Hindlimb muscle (tissue), 1 donor: ENCODE data around the gene PPP1R12C. TPM values are rescaled to one million over a fixed set of nuclear protein-coding genes. Genes with fewer than 3 reads are reported as not detected.

ENCODE experiments used
- DNase-seq: peaks from one replicate; pipeline ENCODE4 v3.0.0-alpha.2; 2013
- polyA plus RNA-seq: library from polyadenylated mRNA; unstranded; fragments of 120-200 nt; gene quantifications from one replicate; pipeline ENCODE4 v1.2.1, GENCODE V29; 2013; ENCODE audit not compliant: insufficient read length

Gene PPP1R12C
- polyA plus RNA-seq, 1 donor, result 74.0 TPM

DNA sequence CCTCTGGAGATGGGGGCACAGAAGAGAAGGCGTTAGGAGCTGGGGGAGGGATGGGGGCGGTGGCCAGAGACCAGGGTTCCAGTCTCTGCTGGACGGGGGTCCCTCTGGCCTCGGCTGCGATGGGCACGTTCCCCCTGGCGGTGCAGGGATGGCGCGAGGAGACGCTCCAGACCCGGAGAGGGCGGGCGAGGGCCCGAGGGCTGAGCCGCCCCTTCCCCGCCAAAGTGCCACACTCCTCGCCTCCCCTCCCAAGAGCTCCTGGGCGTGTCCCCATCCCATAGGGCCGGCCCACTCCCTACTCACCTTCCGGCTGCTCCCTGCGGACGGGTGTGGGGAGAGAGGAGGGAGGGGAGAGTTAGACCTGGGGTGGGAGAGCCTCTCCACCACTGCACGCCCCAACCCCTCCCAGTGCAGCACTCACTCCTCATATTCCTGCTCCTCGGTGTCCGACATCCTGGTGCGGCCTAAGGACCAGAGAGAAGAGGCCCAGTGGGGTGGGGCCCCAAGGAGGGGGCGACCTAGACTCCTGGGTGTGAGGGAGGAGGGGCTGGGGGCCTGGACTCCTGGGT lies 29.4 kb upstream of the PPP1R12C start:
- no peak for DNase-seq

DNA sequence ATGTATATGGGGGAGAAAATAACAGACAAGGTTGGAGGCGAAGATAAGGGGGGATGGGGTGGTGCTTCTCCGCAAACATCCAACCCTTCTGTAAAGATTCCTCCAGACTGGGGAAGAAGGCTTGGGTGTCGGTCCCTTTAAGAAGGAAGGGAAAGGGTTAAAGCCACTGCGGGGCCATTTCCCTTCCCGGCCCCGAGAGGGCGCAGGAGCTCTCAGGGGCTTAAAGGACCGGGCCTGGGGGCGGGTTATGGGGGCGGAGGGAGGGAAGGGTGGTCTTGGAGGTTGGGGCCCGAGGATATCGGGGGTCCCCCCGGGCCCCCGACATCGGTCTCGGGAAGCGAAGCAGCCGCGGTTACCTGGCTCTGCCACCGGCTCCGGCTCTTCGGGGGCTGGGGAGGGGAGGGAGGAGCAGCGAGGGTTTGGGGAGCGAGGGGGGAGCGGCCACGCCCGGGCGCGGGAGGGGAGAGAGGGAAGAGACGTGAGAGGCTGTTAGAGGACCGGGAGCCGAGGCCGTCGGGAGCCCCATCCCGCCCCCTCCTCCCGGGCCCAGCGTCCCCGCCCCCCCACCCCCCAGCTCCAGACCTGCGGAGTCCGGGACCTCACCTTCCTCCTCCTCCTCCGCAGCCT lies 28.8 kb upstream of the PPP1R12C start:
- no peak for DNase-seq

DNA sequence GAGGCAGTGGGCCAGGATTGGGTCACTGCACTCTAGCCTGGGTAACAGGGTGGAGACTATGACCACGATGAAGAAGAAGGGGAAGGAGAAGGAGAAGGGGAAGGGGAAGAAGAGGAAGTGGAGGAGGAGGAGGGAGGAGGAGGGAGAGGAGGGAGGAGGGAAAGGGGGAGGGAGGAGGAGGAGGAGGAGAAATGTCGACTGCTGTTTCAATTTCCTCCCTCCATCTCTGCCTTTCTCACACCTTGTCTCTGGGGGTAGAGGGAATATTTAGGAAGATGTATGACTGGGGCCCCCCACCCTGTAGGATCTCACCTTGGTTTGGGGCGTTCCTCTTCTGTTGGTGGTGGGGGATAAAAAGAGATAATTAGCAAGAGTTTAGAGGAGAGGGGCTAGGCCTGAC lies 27.8 kb upstream of the PPP1R12C start:
- no peak for DNase-seq

DNA sequence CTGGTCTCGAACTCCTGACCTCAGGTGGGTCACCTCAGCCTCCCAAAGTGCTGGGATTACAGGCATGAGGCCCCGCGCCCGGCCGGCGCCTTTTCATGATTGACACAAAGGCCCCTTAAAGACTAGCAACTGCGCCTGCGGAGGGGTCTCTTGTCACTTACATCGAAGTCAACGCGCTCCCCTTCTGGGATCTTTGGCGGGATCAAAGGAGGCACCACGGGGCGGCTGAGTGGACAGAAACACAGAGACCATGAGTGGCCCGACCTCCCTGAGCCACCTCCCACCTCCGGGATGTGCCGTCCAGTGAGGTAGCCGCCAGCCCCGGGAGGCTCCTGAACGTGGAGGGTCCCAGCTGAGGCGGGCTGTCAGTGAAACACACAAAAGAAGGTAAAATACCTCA lies 24.3 kb upstream of the PPP1R12C start:
- no peak for DNase-seq

DNA sequence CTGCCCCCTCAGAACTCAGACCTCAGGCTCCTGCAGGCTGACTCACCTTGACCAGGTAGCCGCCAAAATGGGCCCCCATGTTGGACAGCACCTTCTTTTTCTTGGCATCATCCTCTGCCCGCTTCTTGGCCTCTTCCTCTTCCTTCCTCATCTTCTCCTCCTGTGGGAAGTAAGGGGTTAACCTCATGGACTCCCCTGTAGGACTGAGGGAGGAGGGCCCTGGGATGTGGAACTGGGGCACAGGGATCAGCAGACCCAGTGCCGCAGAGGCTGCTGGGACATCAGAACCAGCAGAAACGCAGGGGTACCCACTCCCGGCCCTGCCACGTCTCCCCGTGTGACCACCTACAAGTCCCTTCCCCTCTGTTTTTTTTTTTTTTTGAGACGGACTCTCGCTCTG lies 20.5 kb upstream of the PPP1R12C start:
- DNase-seq, result no peak

DNA sequence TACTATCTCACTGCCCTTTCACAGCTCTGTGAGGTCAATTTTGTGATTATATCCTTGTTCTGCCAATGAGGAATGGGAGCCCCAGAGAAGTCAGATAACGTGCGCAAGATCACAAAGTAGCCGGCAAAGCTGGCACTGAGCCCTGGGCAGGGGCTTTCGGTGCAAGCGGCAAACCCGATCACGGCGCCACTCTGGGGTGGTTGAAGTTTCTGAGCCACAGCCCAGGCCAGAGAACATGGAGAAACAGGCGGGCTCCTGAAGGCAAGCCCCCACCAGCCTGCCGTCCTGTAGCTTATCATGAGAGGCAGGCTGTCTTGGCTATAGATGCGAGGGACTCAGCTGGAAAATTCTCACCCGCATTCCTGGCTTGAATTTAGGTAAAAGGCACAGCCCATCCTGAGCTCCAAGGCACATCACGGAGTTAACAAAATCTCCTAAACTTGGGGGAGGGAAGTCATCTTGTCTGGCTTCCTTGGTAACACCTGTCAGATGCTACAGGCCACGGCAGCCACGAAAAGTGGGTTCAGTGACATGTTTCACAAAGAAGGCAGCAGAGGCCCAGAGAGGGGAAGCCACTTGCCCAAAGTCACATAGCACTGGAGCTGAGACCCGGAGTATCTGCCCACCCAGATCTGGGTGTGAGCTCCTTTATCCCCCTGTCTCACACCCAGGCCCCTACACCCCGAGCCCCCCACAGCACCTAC lies 19.1 kb upstream of the PPP1R12C start:
- no peak for DNase-seq

DNA sequence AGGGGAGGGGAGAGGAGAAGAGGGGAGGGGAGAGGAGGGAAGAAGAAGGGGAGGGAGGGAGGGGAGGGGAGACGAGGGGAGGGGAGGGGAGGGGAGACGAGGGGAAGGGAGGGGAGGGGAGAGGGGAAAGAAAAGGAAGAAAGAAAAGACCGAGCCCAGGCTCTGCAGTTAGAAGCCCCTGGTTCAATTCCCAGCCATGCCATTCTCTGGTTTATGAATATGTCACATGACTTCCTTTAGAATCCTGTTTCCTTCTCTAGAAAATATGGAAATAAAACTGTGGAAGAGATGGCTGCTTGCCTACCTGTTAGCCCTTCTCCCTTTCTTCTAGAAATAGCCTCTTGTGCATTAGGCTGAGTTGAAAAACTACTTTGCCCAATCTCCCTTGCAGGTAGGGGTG lies 17.3 kb upstream of the PPP1R12C start:
- no peak for DNase-seq

DNA sequence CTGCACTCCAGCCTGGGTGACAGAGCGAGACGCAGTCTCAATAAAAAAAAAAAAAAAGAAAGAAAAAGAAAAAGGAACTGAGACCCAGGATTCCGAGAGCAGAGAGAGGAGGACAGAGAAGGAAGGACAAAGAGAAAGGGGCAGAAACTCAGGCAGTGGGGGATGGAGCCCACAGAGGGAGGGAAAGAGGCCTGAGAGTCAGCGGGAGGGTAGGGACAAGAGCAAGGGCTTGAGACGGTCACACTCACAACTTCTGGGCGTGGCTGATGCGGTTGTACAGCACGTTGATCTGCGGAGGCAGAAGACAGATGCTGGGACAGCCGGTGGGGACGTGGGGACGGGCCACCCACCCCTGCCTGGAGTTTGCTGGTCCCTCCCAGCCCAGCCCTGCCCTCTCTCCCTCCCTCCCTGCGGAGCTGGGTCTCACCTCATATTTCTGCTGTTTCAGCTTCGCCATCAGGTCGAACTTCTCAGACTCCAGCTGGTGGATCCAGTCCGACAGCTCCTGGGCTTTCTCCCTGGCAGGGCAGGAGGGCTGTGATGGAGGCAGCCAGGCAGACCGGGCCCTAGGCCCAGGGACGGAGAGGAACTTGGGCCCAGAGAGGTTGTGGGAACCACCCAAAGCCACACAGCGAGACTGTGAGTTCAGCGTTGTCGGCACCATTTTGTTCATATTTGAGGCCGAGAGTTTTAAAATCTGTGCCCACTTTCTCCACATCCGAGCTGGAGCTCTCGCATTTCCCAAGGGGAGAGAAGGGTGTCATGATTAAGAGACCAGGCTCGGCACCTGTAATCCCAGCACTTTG lies 16.4 kb upstream of the PPP1R12C start:
- DNase-seq, result no peak

DNA sequence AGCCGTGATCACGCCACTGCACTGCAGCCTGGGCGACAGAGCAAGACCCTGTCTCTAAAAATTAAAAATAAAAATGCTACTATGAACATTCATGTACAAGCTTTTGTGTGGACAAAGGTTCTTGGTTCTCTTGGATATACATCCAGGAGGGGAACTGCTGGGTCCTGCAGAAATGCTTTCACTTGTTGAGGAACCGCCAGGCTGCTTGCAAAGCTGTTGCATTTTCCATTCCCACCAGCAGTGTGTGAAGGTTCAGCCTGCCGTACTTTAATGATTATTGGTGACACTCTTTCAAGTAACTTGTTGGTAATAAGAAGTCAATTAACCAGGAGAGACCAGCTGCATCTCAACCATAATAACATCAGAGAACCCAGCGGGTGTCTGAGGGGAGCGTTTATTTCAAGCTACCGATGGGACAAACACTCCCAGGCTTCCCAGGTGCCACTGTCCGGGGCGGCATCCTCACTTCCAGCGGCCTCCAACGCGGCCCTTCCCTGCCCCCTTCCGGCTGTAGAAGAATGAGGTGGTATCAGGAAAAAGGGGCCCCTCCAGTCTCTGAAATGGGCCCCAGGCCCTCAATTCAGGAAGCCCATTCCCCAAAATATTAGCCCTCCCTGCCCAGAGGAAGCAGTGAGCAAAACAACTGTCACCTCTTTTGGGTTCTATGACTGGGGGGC lies 15.2 kb upstream of the PPP1R12C start:
- no peak for DNase-seq

DNA sequence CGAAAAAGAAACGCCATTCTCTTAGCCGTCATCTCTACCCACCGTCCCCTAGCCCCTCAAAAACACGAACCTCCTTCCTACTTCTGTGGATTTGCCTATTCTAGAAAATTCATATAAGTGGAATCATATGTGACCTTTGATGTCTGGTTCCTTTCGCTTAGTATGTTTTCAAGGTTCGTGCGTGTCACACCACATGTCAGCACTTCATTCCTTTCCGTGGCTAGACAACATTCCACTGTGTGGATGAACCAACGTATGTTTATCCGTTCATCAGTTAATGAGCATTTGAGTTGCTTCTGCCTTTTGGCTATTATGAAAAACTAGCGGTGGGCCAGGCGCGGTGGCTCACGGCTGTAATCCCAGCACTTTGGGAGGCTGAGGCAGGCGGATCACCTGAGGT lies 14.0 kb upstream of the PPP1R12C start:
- no peak for DNase-seq

DNA sequence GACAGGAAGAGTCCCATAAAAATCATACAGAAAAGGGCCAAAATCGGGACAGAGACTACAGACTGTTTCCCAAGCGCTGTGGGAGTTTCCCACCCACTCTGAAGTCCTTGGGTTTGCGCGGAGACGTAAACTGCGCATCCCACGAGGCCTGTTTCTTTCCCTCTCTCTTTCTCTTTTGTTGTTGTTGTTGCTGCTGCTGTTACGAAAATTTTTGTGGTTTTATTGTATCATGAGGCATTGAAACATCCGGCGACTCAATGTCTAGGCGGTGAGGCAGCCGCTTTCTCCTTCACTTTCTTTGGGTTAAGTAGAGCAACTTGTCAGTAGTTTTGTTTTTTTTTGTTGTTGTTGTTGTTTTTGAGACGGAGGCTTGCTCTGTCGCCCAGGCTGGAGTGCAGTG lies 1.6 kb upstream of the PPP1R12C start:
- no peak for DNase-seq

DNA sequence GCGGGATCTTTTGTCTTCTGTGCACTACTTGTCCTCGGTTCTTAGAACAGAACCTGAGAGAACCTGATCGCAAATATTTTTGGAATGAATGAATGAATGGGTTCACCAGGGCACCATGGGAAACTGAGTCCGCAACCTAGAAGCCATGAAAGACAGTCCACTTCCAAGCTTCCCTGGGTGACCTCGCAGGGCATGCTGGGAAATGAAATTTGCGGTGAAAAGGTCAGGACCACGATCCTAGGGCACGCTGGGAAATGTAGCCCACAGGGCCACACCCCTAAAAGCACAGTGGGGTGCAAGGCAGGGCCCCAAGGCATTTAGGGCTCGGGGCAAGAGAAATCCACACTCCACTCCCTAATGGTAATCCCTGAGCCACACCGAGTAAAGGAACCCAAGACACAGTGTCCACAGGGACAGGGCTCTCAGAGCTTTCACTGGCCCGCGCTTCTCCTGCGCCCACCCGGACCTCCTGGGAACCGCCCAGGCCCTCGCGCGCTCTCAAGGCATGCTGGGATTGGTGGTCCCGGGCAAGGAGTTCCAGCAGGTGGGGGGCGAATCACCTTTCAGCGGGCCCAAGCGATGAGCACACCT lies 1.1 kb upstream of the PPP1R12C start:
- DNase-seq, result no peak

DNA sequence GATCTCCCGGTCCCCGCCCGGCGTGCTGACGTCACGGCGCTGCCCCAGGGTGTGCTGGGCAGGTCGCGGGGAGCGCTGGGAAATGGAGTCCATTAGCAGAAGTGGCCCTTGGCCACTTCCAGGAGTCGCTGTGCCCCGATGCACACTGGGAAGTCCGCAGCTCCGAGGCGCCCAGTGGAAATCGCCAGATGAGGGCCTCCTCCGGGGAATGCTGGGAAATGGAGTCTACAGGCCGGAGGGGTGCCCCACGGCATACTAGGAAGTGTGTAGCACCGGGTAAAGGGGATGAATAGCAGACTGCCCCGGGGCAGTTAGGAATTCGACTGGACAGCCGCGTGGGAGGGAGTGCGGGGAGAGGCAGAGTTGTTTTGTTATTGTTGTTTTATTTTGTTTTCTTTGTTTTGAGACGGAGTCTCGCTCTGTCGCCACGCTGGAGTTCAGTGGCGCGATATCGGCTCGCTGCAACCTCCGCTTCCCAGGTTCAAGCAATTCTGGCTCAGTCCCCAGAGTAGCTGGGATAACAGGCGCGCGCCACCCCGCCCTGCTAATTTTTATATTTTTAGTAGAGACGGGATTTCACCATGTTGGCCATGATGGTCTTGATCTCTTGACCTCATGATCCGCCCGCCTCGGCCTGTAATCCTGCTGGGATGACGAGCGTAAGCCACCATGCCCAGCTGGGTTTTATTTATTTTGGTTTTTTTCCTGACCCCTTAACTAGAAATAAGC lies 390 bp upstream of the PPP1R12C start:
- peak; percentile 100 for DNase-seq

DNA sequence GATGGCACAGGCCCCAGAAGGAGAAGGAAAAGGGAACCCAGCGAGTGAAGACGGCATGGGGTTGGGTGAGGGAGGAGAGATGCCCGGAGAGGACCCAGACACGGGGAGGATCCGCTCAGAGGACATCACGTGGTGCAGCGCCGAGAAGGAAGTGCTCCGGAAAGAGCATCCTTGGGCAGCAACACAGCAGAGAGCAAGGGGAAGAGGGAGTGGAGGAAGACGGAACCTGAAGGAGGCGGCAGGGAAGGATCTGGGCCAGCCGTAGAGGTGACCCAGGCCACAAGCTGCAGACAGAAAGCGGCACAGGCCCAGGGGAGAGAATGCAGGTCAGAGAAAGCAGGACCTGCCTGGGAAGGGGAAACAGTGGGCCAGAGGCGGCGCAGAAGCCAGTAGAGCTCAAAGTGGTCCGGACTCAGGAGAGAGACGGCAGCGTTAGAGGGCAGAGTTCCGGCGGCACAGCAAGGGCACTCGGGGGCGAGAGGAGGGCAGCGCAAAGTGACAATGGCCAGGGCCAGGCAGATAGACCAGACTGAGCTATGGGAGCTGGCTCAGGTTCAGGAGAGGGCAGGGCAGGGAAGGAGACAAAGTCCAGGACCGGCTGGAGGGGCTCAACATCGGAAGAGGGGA lies 1.1 kb downstream of the PPP1R12C start:
- DNase-seq, result peak; percentile 76

DNA sequence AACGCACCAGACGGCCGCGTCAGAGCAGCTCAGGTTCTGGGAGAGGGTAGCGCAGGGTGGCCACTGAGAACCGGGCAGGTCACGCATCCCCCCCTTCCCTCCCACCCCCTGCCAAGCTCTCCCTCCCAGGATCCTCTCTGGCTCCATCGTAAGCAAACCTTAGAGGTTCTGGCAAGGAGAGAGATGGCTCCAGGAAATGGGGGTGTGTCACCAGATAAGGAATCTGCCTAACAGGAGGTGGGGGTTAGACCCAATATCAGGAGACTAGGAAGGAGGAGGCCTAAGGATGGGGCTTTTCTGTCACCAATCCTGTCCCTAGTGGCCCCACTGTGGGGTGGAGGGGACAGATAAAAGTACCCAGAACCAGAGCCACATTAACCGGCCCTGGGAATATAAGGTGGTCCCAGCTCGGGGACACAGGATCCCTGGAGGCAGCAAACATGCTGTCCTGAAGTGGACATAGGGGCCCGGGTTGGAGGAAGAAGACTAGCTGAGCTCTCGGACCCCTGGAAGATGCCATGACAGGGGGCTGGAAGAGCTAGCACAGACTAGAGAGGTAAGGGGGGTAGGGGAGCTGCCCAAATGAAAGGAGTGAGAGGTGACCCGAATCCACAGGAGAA lies 1.9 kb downstream of the PPP1R12C start:
- DNase-seq, result no peak

DNA sequence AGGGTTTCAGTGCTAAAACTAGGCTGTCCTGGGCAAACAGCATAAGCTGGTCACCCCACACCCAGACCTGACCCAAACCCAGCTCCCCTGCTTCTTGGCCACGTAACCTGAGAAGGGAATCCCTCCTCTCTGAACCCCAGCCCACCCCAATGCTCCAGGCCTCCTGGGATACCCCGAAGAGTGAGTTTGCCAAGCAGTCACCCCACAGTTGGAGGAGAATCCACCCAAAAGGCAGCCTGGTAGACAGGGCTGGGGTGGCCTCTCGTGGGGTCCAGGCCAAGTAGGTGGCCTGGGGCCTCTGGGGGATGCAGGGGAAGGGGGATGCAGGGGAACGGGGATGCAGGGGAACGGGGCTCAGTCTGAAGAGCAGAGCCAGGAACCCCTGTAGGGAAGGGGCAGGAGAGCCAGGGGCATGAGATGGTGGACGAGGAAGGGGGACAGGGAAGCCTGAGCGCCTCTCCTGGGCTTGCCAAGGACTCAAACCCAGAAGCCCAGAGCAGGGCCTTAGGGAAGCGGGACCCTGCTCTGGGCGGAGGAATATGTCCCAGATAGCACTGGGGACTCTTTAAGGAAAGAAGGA lies 2.8 kb downstream of the PPP1R12C start:
- DNase-seq, result no peak

DNA sequence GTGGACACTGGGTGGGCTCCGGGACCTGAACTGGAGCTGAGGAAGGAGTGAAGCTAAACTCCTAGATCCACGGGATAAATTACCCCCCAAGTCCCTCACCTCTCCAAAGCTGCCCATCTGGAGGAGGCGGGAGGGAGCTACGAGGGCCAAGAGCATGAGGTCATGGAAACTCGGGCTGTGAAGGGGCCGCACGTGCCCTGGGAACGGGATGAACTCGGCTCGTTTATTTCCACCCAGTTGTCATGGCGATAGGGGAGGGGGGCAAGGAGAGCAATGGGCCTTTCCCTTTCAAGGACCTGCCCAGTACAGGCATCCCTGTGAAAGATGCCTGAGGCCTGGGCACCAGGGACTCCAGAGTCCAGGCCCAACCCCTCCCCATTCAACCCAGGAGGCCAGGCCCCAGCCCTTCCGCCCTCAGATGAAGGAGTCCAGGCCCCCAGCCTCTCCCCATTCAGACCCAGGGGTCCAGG lies 3.8 kb downstream of the PPP1R12C start:
- DNase-seq, result peak; percentile 96

DNA sequence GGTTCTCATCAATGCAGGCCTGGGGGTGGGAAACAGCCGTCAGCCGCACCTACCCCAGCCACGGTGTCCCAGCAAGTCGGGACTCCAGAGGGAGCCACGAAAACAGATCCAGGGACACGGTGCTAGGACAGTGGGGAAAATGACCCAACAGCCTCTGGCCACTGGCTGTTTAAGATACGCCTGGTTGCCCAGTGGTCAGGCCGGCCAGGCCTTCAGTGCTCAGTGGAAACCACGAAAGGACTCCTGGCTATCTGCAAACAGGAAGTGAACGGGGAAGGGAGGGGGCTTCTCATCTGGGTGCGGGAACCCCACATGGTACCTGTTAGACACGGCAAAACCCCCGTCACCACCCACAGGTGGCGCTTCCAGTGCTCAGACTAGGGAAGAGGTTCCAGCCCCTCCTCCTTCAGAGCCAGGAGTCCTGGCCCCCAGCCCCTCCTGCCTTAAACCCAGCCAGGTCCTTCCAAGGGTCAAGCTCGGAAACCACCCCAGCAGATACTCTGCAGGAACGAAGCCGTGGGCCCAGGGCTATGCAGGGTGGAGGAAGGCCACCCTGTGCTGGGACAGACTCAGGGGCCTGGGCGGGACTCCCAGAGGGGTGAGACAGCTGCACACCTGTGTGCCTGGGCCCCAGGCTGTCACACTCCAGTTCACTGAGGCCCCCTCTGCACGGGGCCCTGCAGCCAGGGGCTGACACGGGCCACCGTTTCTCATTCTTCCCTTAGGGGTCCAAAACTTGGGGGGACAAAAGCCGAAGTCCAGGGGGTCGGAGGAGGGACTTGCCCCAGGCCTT lies 4.5 kb downstream of the PPP1R12C start:
- DNase-seq, result no peak

DNA sequence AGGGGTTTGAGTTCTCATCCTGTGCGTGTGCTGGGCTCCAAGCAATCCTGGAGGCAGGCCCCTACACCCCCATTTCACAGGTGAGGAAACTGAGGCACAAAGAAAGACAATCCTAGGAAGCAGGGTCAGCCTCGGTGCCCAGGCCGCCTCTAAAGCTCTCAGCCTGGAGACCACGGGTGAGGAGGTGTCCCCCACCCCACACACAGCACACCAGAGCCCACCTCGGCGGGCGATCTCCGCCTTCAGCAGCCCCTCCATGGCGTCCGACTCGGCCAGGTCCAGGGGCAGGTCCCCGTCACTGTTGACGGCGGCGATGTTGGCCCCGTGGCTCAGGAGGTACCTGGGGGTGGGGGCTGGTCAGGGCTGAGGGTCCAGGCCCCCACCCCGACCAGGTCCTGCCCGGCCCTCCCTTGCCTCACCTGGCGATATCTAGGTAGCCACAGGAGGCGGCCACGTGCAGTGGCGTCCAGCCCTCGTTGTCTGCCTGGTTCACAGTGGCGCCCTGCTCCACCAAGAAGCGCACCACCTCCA lies 5.1 kb downstream of the PPP1R12C start:
- no peak for DNase-seq
